ENCODE results near the gene RND3. TPM values are rescaled to one million over a fixed set of nuclear protein-coding genes. Genes with fewer than 3 reads are reported as not detected.

The RND3 gene
- total RNA-seq, 4 donors from 2014 or later = 2.1 to 14.9 (median 12.3) TPM

DNA sequence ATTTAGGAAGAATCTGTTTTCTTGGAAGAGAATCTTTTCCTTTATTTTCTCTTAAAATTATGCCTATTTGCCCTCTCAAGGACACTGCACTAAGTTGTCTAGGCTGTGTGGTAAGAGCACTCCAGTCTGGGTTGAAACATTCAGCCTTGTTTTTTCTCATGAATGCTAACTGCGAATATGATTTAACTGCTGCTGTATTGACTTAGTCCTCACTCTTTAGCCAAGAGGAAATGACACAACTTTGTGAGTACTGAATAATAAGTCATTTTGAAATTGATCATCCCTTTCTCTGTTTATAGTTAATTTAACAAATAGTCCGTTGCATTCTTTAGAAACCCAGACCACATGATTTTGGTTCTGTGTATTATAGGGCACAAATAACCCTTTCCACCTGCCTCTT is 4.5 kb upstream of the RND3 start:
- no peak overlapping the region for H3K4me3 ChIP-seq
- TF ChIP-seq, protein P1, sequence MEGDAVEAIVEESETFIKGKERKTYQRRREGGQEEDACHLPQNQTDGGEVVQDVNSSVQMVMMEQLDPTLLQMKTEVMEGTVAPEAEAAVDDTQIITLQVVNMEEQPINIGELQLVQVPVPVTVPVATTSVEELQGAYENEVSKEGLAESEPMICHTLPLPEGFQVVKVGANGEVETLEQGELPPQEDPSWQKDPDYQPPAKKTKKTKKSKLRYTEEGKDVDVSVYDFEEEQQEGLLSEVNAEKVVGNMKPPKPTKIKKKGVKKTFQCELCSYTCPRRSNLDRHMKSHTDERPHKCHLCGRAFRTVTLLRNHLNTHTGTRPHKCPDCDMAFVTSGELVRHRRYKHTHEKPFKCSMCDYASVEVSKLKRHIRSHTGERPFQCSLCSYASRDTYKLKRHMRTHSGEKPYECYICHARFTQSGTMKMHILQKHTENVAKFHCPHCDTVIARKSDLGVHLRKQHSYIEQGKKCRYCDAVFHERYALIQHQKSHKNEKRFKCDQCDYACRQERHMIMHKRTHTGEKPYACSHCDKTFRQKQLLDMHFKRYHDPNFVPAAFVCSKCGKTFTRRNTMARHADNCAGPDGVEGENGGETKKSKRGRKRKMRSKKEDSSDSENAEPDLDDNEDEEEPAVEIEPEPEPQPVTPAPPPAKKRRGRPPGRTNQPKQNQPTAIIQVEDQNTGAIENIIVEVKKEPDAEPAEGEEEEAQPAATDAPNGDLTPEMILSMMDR (IDR thresholded peaks at IDR 0.05 in 4 of 5, conservative IDR thresholded peaks at IDR 0.05 in 1 of 5) = no peak
- no peak for TF ChIP-seq POLR2A (IDR thresholded peaks at IDR 0.05)
- H3K36me3 ChIP-seq = no peaks in the 10 kb centered on the region
- no peaks in the 10 kb centered on the region for H3K27me3 ChIP-seq
- intact Hi-C loops (cut with DNase I; ENCODE audit: low total_unique reads) = no loop called here
- DNase-seq (no peak), ATAC-seq (no peak)
- H3K9me3 ChIP-seq = no peaks in the 10 kb centered on the region
- H3K4me1 ChIP-seq = no peaks in the 10 kb centered on the region
- no peak overlapping the region for H3K27ac ChIP-seq
- in situ Hi-C loops (cut with MboI; ENCODE audit: low sequenced_read_pairs in 4 of 4) = loop anchor here in 3 of 4 donors (5.0 to 25.0 kb wide), 3 partner anchors 680 to 895 kb away; no protein-coding TSS in a partner anchor

GRCh38 chr2:150491430-150491829 is 4.0 kb upstream of the RND3 start:
- in situ Hi-C loops (cut with MboI; ENCODE audit: low sequenced_read_pairs in 4 of 4) = loop anchor here in 3 of 4 donors (5.0 to 25.0 kb wide), 3 partner anchors 679 to 894 kb away; no protein-coding TSS in a partner anchor
- ATAC-seq (no peak), DNase-seq (no peak)
- Histone ChIP-seq H3K36me3 (no peaks in the 10 kb centered on the region), H3K4me1 (no peaks in the 10 kb centered on the region), H3K9me3 (no peaks in the 10 kb centered on the region), H3K27ac (no peak overlapping the region), H3K27me3 (no peaks in the 10 kb centered on the region), H3K4me3 (no peak overlapping the region)
- TF ChIP-seq POLR2A (IDR thresholded peaks at IDR 0.05) = no peak
- TF ChIP-seq, protein P1 (IDR thresholded peaks at IDR 0.05 in 4 of 5, conservative IDR thresholded peaks at IDR 0.05 in 1 of 5) = no peak
- intact Hi-C loops (cut with DNase I; ENCODE audit: low total_unique reads) = no loop called here

DNA sequence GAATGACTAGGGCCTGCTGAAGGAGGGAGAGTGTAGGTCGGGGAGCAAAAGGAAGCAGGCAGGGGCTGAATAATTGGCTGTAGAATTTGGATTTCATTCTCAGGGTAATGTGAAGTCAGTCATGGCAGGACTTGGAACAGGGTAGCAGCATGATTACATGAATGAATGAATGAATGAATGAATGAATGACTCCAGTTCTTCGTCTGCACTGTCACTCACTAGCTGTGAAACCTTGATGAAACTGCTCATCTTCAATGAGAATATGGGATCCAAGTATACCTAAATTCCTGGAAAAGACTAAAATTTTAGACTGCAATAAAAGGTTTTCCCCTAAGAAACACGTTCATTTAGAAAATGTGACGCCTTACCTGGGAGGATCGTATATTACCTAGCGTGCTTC is 3.0 kb upstream of the RND3 start:
- no peaks in the 10 kb centered on the region for H3K4me1 ChIP-seq
- no peak for TF ChIP-seq POLR2A (IDR thresholded peaks at IDR 0.05)
- TF ChIP-seq, protein P1 (IDR thresholded peaks at IDR 0.05 in 4 of 5, conservative IDR thresholded peaks at IDR 0.05 in 1 of 5) = no peak
- no peaks in the 10 kb centered on the region for H3K9me3 ChIP-seq
- DNase-seq (no peak), ATAC-seq (no peak)
- H3K36me3 ChIP-seq = no peaks in the 10 kb centered on the region
- in situ Hi-C loops (cut with MboI; ENCODE audit: low sequenced_read_pairs in 4 of 4) (loop anchor here in 3 of 4 donors (5.0 to 25.0 kb wide), 3 partner anchors 678 to 893 kb away; no protein-coding TSS in a partner anchor), intact Hi-C loops (cut with DNase I; ENCODE audit: low total_unique reads) (no loop called here)
- no peak overlapping the region for H3K4me3 ChIP-seq
- H3K27ac ChIP-seq = no peak overlapping the region
- H3K27me3 ChIP-seq = no peaks in the 10 kb centered on the region

DNA sequence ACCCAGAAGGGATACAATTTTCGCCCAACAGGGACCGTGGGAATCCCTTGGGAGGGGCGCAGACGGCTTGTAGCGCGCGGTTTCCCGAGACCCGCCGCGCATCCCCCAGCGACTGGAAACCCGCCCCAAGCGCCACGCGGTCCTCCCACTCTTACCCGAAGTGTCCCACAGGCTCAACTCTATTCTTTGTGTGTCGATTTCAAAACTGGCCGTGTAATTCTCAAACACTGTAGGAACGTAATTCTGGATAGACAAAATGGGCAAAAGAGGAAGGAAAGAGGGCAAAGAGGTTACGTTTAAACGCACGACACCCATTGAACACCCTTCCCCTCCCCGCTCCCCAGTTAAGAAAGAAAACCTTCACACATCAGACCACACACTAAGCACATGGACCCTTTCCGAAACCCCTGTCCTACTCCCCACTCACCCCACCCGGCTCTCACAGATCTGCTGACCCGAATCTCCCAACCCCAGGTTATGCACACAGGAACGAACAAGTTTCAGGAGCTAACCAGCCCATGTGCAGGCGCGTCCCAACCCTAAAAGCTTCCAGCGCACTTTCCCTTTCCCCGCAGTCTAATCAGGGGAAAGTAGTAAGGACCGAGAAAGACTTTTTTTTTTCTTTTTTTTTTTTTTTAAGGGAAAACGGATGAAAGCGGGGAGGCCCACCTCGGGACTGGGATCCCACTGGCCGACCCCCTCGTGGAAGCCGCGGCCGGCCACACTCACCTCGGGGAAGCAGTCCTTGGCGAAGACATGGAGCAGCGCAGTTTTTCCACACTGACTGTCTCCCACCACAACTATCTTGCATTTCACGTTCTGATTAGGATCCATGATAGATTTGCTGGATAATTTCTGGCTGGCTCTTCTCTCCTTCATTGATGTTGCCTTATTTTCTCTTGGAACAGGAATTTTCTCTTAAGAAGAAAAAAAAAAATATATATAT is 655 bp downstream of the RND3 start:
- in situ Hi-C loops (cut with MboI; ENCODE audit: low sequenced_read_pairs in 4 of 4) = loop anchor here in 2 of 4 donors (10.0 to 25.0 kb wide), 2 partner anchors 675 to 892 kb away; no protein-coding TSS in a partner anchor
- peak overlapping the region; percentile 58 to 74 (median 68) for H3K4me3 ChIP-seq
- intact Hi-C loops (cut with DNase I; ENCODE audit: low total_unique reads) = loop anchor here (1.0 to 10.0 kb wide), 4 partner anchors 688 to 900 kb away; partner anchors contain the start of gene MMADHC
- H3K36me3 ChIP-seq = no peaks in the 10 kb centered on the region
- peaks cover 19 to 24% of the 10 kb centered on the region in 2 donors for H3K4me1 ChIP-seq
- peak overlapping the region; percentile 74 to 82 (median 80) for H3K27ac ChIP-seq
- no peaks in the 10 kb centered on the region for H3K9me3 ChIP-seq
- peak; percentile 14 to 20 for DNase-seq
- no peaks in the 10 kb centered on the region for H3K27me3 ChIP-seq
- TF ChIP-seq, protein P1 (IDR thresholded peaks at IDR 0.05 in 4 of 5, conservative IDR thresholded peaks at IDR 0.05 in 1 of 5) = no peak
- no peak for TF ChIP-seq POLR2A (IDR thresholded peaks at IDR 0.05)
- peak; percentile 27 to 34 for ATAC-seq

Measured in gastrocnemius medialis (tissue), 4 donors.